IMR-90 (cell line): ENCODE data around the gene CLTA. TPM values are rescaled to one million over a fixed set of nuclear protein-coding genes. Genes with fewer than 3 reads are reported as not detected.
A peak's percentile ranks its signal among the peaks of the same experiment; 100 is the strongest.

Experiments used
- ATAC-seq: fragments of 200-7000 bp; cut with Tn5 transposase; 2 replicates; pipeline ENCODE4 v1.9.1; 2020; ENCODE audit warnings: low read depth, mild to moderate bottlenecking, moderate library complexity
- BruUV-seq: library from RNA; stranded (reverse); fragments of 400-500 nt; replicated peaks from 2 replicates; lab custom pipeline; 2021; lab: Mats Ljungman, UMichigan
- CTCF ChIA-PET: fragments of 300-600 bp; formaldehyde crosslinking; extraction: SDS; loops from one replicate; lab custom pipeline; 2021; ENCODE audit warnings: antibody characterized with exemption; lab: Yijun Ruan, JAX
- POLR2A ChIA-PET: fragments of 300-600 bp; sonication (Branson Sonifier 250); formaldehyde crosslinking; loops from one replicate; lab custom pipeline; 2022; ENCODE audit warnings: antibody characterized with exemption; ENCODE audit not compliant: unreplicated experiment; lab: Charles Lee
- DNase-seq: peaks from one replicate; pipeline ENCODE4 v3.0.0; 2013
- H2AFZ ChIP-seq: replicated peaks from 2 replicates; pipeline ENCODE3; 2013; ENCODE audit warnings: low read length, mild to moderate bottlenecking; ENCODE audit not compliant: poor library complexity
- H2AK5ac ChIP-seq: 2 replicates; pipeline ENCODE4 v1.6.1; 2013; ENCODE audit warnings: low read depth, low read length, inconsistent platforms
- H2AK9ac ChIP-seq: replicated peaks from 2 replicates; pipeline ENCODE3; 2013; ENCODE audit warnings: mild to moderate bottlenecking, low read depth, low read length, moderate library complexity; ENCODE audit not compliant: poor library complexity
- H2BK120ac ChIP-seq: 2 replicates; pipeline ENCODE4 v1.6.1; 2013; ENCODE audit warnings: low read depth, low read length, inconsistent platforms
- H2BK15ac ChIP-seq: 3 replicates; pipeline ENCODE4 v1.6.1; 2013; ENCODE audit warnings: low read depth, low read length, inconsistent platforms
- H2BK20ac ChIP-seq: 2 replicates; pipeline ENCODE4 v1.6.1; 2013; ENCODE audit warnings: low read depth, mild to moderate bottlenecking, inconsistent platforms, low read length, moderate library complexity
- H2BK5ac ChIP-seq: 2 replicates; pipeline ENCODE4 v1.6.1; 2013; ENCODE audit warnings: mild to moderate bottlenecking, low read depth, low read length, inconsistent platforms; ENCODE audit not compliant: poor library complexity, severe bottlenecking
- H3K14ac ChIP-seq: replicated peaks from 2 replicates; pipeline ENCODE4 v1.6.1; 2013; ENCODE audit warnings: low read depth, low read length, inconsistent platforms
- H3K18ac ChIP-seq: 2 replicates; pipeline ENCODE4 v1.6.1; 2013; ENCODE audit warnings: low read depth, low read length, control low read depth
- H3K23ac ChIP-seq: 2 replicates; pipeline ENCODE4 v1.6.1; 2013; ENCODE audit warnings: low read depth, low read length, inconsistent platforms
- H3K27ac ChIP-seq: 2 replicates; pipeline ENCODE4 v1.5.1; 2013; ENCODE audit warnings: mild to moderate bottlenecking, control low read depth, low read length; ENCODE audit not compliant: insufficient read depth
- H3K27me3 ChIP-seq: 2 replicates; pipeline ENCODE4 v1.6.1; 2013; ENCODE audit warnings: low read length; ENCODE audit not compliant: control insufficient read depth, insufficient read depth
- H3K36me3 ChIP-seq: 2 replicates; pipeline ENCODE4 v1.6.1; 2013; ENCODE audit warnings: low read length, mixed read lengths; ENCODE audit not compliant: control insufficient read depth, insufficient read depth
- H3K4ac ChIP-seq: 2 replicates; pipeline ENCODE4 v1.6.1; 2013; ENCODE audit warnings: low read depth, low read length, inconsistent platforms
- H3K4me1 ChIP-seq: 2 replicates; pipeline ENCODE4 v1.6.1; 2013; ENCODE audit warnings: low read length, mixed read lengths; ENCODE audit not compliant: control insufficient read depth, insufficient read depth
- H3K4me2 ChIP-seq: 2 replicates; pipeline ENCODE4 v1.6.1; 2013; ENCODE audit warnings: low read depth, mild to moderate bottlenecking, control low read depth, low read length, moderate library complexity
- H3K4me3 ChIP-seq: 2 replicates; pipeline ENCODE4 v1.5.1; 2013; ENCODE audit warnings: low read depth, mild to moderate bottlenecking, control low read depth, low read length, moderate library complexity; ENCODE audit not compliant: insufficient read depth
- H3K56ac ChIP-seq: 2 replicates; pipeline ENCODE4 v1.6.1; 2013; ENCODE audit warnings: low read length, inconsistent platforms; ENCODE audit not compliant: insufficient read depth; ENCODE audit errors: extremely low read depth
- H3K79me1 ChIP-seq, 2 experiments: 2 replicates each; pipeline ENCODE4 v1.6.1; 2013; ENCODE audit warnings: low read length in 2 of 2, inconsistent platforms in 1 of 2, low read depth in 1 of 2
- H3K9ac ChIP-seq: 2 replicates; pipeline ENCODE4 v1.6.1; 2013; ENCODE audit warnings: low read depth, low read length, control low read depth
- H3K9me1 ChIP-seq: 2 replicates; pipeline ENCODE4 v1.6.1; 2013; ENCODE audit warnings: low read length, inconsistent platforms; ENCODE audit not compliant: insufficient read depth
- H3K9me3 ChIP-seq: 2 replicates; pipeline ENCODE4 v1.6.1; 2013; ENCODE audit warnings: low read length; ENCODE audit not compliant: control insufficient read depth, insufficient read depth
- H4K20me1 ChIP-seq: 2 replicates; pipeline ENCODE4 v1.6.1; 2013; ENCODE audit warnings: low read length, inconsistent platforms; ENCODE audit not compliant: insufficient read depth
- H4K5ac ChIP-seq: 2 replicates; pipeline ENCODE4 v1.6.1; 2013; ENCODE audit warnings: mild to moderate bottlenecking, low read depth, low read length, control low read depth
- H4K8ac ChIP-seq, 2 experiments: 2 replicates each; pipeline ENCODE4 v1.6.1; 2013; ENCODE audit warnings: low read depth in 2 of 2, low read length in 2 of 2, control low read depth in 1 of 2, inconsistent platforms in 1 of 2
- H4K91ac ChIP-seq: 2 replicates; pipeline ENCODE4 v1.6.1; 2013; ENCODE audit warnings: low read depth, low read length, inconsistent platforms; ENCODE audit not compliant: insufficient read depth
- BHLHE40 ChIP-seq: fragments of 150-350 bp; IDR thresholded peaks from 2 replicates; pipeline ENCODE4 v1.6.1; 2016; ENCODE audit warnings: mild to moderate bottlenecking, low read depth, low read length
- CEBPB ChIP-seq: IDR thresholded peaks from 2 replicates; pipeline ENCODE4 v1.6.1; 2012; ENCODE audit warnings: low read depth, low read length, improper control_type of control experiment
- FOS ChIP-seq: fragments of 150-350 bp; IDR thresholded peaks from 2 replicates; pipeline ENCODE4 v1.6.1; 2016; ENCODE audit warnings: low read depth, low read length
- MAFK ChIP-seq: IDR thresholded peaks from 2 replicates; pipeline ENCODE4 v1.6.1; 2012; ENCODE audit warnings: low read depth, low read length, improper control_type of control experiment
- NFE2L2 ChIP-seq: fragments of 150-350 bp; IDR thresholded peaks from 2 replicates; pipeline ENCODE4 v1.6.1; 2016; ENCODE audit warnings: low read depth, mild to moderate bottlenecking, low read length
- POLR2A ChIP-seq: IDR thresholded peaks from 2 replicates; pipeline ENCODE4 v1.6.1; 2012; ENCODE audit warnings: mild to moderate bottlenecking, low read depth, low read length
- RAD21 ChIP-seq: IDR thresholded peaks from 2 replicates; pipeline ENCODE4 v1.6.1; 2012; ENCODE audit warnings: low read length, improper control_type of control experiment
- RFX5 ChIP-seq: IDR thresholded peaks from 2 replicates; pipeline ENCODE4 v1.8.0; 2012; ENCODE audit warnings: low read depth, mild to moderate bottlenecking, low read length, moderate library complexity
- SMC3 ChIP-seq: fragments of 150-350 bp; IDR thresholded peaks from 2 replicates; pipeline ENCODE4 v1.6.1; 2016; ENCODE audit warnings: low read depth, mild to moderate bottlenecking, antibody characterized with exemption, low read length, moderate library complexity
- USF2 ChIP-seq: fragments of 150-350 bp; IDR thresholded peaks from 2 replicates; pipeline ENCODE4 v1.6.1; 2017; ENCODE audit warnings: mild to moderate bottlenecking, antibody characterized with exemption, low read length, low read depth
- WGBS, 2 experiments: methylation state at CpG; one replicate each; pipeline versions ENCODE4 v1.1.5 to v1.1.7; 2013; ENCODE audit warnings: missing lambda C conversion rate in 2 of 2; ENCODE audit not compliant: insufficient read length in 1 of 2; ENCODE audit errors: extremely low coverage in 2 of 2; 5-methylcytosine and 5-hydroxymethylcytosine counted together
- dilution Hi-C: fragments of 300-500 bp; cut with HindIII; formaldehyde crosslinking; loops from one replicate; pipeline ENCODE4 v1.14.3; 2018; ENCODE audit warnings: low sequenced_read_pairs; ENCODE audit not compliant: unreplicated experiment
- in situ Hi-C: fragments of 300-500 bp; cut with MboI; formaldehyde crosslinking; loops from 3 replicates; pipeline ENCODE4 v1.14.3; 2019; ENCODE audit warnings: low sequenced_read_pairs, inconsistent platforms, mixed read lengths
- intact Hi-C: fragments of 100-400 bp; cut with micrococcal nuclease; formaldehyde crosslinking; loops from 2 replicates; pipeline ENCODE4 v1.10.0; 2022
- polyA plus RNA-seq, 3 experiments: library from polyadenylated mRNA; depleted of rRNA; stranded (reverse); fragments of >200 nt; gene quantifications; 2 replicates each; pipeline ENCODE4 v1.2.3, GENCODE V29; 2012; ENCODE audit warnings: low replicate concordance in 1 of 3
- total RNA-seq: library from RNA; depleted of rRNA; stranded (reverse); fragments of >200 nt; gene quantifications from 2 replicates; pipeline ENCODE4 v1.2.3, GENCODE V29; 2012
- TF ChIP-seq, protein P1 (sequence below): conservative IDR thresholded peaks from 2 replicates; pipeline ENCODE4 v1.5.1; 2012; ENCODE audit warnings: mild to moderate bottlenecking, low read depth, low read length, improper control_type of control experiment

The CLTA gene
- total and polyA plus RNA-seq, 2 of the 4 experiments (the other 2 are of a cell fraction): 133 to 246 TPM

GRCh38 chr9:36213387-36213786 is 22.7 kb downstream of the CLTA start:
- H3K14ac ChIP-seq: no peak overlapping the region
- no peak overlapping the region for H3K4me2 ChIP-seq
- no peak overlapping the region for H2BK5ac ChIP-seq
- intact Hi-C loops: loop anchor here (5.0 kb wide), 1 partner anchor 114 kb away; no protein-coding TSS in a partner anchor
- H2BK120ac ChIP-seq: no peak overlapping the region
- dilution Hi-C loops: no loop called here
- CTCF ChIA-PET: no interaction called here
- H3K36me3 ChIP-seq: peaks cover 61% of the 10 kb centered on the region
- TF ChIP-seq, protein P1, sequence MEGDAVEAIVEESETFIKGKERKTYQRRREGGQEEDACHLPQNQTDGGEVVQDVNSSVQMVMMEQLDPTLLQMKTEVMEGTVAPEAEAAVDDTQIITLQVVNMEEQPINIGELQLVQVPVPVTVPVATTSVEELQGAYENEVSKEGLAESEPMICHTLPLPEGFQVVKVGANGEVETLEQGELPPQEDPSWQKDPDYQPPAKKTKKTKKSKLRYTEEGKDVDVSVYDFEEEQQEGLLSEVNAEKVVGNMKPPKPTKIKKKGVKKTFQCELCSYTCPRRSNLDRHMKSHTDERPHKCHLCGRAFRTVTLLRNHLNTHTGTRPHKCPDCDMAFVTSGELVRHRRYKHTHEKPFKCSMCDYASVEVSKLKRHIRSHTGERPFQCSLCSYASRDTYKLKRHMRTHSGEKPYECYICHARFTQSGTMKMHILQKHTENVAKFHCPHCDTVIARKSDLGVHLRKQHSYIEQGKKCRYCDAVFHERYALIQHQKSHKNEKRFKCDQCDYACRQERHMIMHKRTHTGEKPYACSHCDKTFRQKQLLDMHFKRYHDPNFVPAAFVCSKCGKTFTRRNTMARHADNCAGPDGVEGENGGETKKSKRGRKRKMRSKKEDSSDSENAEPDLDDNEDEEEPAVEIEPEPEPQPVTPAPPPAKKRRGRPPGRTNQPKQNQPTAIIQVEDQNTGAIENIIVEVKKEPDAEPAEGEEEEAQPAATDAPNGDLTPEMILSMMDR: no peak
- no peak for TF ChIP-seq BHLHE40
- no peak for TF ChIP-seq POLR2A
- no peak for TF ChIP-seq NFE2L2
- no peak for TF ChIP-seq RFX5
- no peak for TF ChIP-seq MAFK
- TF ChIP-seq SMC3: no peak
- TF ChIP-seq RAD21: no peak
- TF ChIP-seq FOS: no peak
- TF ChIP-seq CEBPB: no peak
- TF ChIP-seq USF2: no peak
- no peak overlapping the region for H2AK5ac ChIP-seq
- no peak overlapping the region for H3K18ac ChIP-seq
- peaks cover 56% of the 10 kb centered on the region for H4K20me1 ChIP-seq
- no peak overlapping the region for H3K4me3 ChIP-seq
- no peak overlapping the region for H3K4ac ChIP-seq
- H2BK20ac ChIP-seq: no peak overlapping the region
- no peaks in the 10 kb centered on the region for H3K9me3 ChIP-seq
- H3K9ac ChIP-seq: no peak overlapping the region
- H3K79me1 ChIP-seq: peaks cover 54 to 83% of the 10 kb centered on the region in 2 experiments
- ATAC-seq (no peak), DNase-seq (no peak)
- peak overlapping the region; percentile 9; the same call in 1 of the 2 replicates for H4K5ac ChIP-seq
- no peaks in the 10 kb centered on the region for H3K27me3 ChIP-seq
- H3K9me1 ChIP-seq: peaks cover 35% of the 10 kb centered on the region
- no CpG with 5 or more reads among the region's 4 CpGs for WGBS, 2 experiments
- H3K23ac ChIP-seq: no peak overlapping the region
- H4K8ac ChIP-seq: no peak overlapping the region
- H4K91ac ChIP-seq: no peak overlapping the region
- in situ Hi-C loops: no loop called here
- no peak overlapping the region for H2AK9ac ChIP-seq
- peaks cover 17% of the 10 kb centered on the region for H3K4me1 ChIP-seq
- no peak overlapping the region for H3K56ac ChIP-seq
- no peak overlapping the region for H2AFZ ChIP-seq
- BruUV-seq: no TSS peak
- no peak overlapping the region for H3K27ac ChIP-seq
- POLR2A ChIA-PET: no interaction called here
- no peak overlapping the region for H2BK15ac ChIP-seq
